Measurements from ENCODE around the gene SENP1.

- no peak for TF ChIP-seq POLR2A (IDR thresholded peaks at IDR 0.05)
- no peak for TF ChIP-seq CTCF (IDR thresholded peaks at IDR 0.05)
These were observed 19.6 kb downstream of the SENP1 start for GRCh38 chr12:48086327-48086726.
